Measurements from ENCODE around the gene TMEM247.

DNA sequence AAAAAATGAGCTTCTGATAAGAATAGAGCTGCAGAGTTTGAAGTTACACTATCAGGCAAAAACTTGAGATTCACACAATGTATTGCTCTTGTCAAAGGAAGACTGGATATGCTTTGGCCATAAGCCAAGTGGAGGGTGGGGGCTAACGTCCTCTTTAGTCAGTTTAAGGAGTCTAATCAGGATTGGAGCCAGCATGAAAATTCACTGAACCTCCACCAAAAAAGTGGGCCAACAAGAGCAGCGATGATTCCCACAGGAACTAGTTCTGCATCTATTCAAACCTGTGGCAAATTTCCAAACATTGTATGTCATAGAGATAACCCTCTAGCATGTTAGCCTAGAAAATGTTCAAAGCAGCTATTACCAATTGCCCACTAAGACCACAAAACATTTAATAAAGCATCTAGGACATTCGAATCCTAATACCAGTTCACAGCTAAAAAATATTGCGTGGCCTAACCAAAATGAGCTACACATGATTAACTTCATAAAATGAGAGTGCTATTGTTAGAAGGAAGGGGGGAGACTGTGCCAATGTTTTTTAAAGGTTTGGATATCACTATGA, 43.5 kb upstream of the TMEM247 start:
- TF ChIP-seq CTCF (IDR thresholded peaks at IDR 0.05) (no peak), POLR2A (IDR thresholded peaks at IDR 0.05) (no peak)
